CD4-positive, alpha-beta T cell treated with Interleukin-6 at 100 ng/mL for 8 hours (primary cell): ENCODE results near the gene SLCO2A1.

Source experiments
- DNase-seq: peaks from one replicate; pipeline ENCODE4 v3.0.0-alpha.2; 2020; ENCODE audit warnings: mixed read lengths, low spot score

SLCO2A1 gene

DNA sequence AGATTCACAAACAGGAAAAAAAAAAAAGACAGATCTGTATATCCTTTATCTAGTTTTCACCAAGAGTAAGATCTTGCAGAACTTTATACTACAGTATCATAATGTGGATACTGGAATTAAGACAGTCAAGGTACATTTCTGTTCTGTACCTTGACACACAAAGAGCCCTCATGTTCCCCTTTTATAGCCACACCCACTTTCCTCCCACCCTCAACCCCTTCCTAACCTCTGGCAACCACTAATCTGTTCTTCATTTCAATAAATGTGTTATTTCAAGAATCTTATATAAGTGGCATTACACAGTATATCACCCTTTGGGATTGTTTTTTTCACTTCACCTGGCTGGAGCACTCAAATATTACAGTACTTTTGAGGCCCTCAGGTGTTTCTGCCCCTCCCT is 130.4 kb downstream of the SLCO2A1 start:
- no peak for DNase-seq

DNA sequence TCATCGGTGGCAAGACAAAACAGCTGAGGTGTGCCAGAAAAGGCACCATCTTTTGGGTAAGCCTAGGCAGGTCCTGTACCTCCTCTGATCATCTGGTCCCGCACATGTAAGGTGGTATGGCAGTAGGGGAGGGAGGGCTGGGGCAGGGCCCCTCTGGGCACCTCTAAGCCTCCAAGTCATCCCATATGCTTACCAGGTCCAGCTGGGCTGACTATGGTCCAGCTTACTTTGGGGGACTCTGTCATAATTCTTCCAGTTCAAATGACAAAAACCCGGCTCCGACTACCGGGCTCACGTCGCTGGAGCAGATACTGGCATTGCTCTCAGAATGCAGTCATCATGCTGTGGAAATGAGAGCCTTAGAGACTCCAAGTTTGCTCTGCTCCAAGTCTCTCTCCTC is 132.2 kb downstream of the SLCO2A1 start:
- DNase-seq, result no peak

DNA sequence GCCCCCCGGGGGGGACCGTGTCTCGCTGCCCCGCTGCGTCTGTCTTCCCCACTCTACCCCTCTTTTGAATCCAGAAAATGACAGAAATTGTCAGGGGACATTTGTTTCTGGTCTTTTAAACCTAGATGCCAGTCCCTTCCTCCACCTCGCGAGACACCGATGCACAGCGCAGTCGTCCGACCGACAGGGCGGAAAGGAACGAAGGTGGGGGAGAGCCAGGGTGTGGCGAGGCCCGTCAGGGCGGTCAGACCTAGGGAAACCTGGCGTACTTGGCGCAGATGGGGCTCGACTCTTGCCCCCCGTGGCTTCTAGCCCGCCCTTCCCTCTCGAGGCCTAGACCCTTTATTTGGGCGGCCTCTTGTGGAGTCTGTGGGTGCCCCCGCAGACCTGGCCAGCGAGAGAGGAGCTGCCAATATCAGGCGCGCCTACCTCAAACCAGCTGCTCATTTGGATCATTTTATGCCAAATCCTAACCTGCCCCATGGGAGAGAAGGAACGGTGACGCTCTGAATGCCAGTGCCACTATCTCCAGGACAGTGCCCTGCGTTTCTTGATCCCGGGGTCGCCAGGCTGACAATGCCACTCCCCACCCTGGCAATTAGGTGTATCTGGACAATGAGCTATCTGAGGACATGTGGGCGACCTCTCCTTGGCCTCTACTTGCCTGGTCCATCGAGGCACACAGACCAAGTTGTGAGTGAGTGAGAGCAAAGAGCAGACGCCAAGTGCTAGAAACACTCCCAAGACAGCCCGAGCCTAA is 133.5 kb downstream of the SLCO2A1 start:
- no peak for DNase-seq

DNA sequence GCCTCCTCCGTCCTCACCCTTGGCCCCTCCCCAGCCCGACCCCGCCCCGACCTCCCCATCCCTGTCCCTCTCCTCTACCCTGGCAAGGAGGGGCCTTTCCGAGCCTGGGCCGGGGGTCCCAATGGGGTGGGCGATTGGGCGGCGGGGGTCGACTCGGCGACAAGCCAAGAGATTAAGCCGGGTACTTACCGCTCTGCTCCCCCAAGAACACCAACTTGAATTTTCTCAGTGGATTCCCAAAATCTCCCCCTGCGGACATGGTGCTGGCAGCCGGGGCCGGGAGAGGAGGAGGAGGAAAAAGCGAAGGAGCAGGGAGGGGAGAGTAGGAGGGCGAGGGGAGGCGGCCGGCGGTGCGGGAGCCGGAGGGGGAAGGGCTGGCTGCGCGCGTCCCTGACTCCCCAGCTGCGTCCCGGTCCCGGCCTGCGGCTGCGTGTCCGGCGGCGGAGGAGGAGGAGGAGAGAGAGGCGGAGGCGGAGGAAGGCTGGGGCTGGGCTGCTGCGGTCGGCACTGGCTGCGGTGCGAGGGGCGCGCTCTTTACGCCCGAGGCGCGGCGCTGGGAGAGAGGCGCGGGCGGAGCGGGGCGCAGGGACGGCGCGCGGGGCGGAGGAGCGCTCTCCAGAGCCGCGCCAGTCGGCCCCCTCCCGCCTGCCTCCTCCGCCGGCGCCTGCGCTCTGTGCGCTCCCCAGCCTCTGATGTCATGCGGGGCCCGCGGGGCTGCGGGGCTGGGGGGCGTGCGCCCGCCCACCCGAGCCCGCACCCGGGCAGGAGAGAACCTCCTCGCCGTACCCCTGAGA is 134.3 kb downstream of the SLCO2A1 start, which contains the start of gene RAB6B:
TSS of gene RAB6B (minus strand) at position 675 of the 794 bp plus-strand sequence. CDS start at position 259, 416 bp downstream.
- DNase-seq, result no peak

DNA sequence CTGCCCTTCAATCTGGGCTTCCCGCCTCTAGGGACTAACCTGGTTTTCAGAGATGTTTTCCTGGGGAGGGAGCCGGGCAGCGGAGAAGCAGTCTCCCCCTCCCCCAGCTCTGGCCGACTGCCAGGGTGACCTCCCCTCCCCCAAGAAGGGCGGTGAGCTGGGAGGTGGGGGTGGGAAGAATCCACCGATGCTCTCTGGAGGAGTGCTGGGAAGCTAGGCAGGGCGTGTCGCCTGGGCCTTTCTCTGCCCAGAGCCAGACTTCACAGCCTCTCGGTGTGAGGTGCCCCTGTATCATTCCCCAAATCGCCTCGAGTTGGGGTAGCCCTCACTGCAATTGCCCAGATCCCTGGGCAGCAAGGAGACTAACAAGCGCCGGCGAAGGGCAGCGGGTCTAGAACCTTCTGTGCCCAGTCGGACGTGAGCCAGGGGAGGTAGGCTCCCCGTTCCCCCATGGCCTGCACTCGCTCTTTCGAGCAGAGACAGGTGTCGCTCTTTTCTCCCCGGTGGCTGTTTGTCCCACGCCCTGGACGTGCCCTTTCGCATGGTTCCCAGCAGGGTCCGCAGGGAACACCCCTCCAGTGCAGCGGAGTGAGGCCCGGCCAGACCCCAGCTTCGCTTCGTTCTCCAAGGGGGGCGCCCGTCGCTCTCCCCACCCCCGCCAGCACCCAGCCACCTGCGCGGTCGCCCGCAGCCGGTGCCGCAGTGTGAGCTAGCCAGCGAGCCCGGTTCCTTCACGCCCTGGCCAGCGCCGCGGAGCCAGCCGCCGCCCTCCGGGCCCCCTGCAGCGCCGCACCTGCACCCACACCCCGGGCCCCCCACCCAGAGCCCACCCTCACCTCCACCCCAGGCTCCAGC is 135.1 kb downstream of the SLCO2A1 start:
- no peak for DNase-seq

DNA sequence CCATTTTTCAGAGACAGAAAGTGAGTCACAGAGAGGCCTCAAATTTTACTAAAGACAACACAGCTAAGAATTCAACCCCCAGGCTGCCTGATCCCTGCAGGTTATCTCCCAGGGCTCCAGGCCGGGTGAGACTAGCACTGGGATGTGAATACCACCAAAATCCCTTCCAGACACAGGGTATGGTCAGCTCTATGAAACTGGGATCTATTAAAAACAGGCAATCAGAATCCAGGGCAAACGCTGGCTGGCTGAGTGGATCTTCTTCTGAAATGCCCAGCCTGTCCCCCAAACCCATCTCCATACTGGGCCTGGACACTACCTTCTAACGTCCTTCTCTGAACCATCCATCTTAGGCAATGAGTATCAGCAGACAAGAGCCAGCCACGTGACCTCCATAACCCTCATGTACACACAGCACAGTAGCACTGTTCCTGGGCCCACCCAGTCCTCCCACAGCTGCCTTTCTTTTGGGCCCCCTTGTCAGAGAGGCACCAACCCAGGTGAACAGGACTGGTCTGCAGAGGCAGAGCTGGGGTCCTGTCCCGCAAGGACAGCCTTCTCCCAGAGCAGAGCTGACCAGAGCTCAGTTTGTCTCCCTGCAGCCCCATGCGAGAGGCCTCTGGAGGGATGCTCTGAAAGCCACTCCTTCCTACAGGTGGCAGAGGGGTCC is 135.9 kb downstream of the SLCO2A1 start:
- no peak for DNase-seq

DNA sequence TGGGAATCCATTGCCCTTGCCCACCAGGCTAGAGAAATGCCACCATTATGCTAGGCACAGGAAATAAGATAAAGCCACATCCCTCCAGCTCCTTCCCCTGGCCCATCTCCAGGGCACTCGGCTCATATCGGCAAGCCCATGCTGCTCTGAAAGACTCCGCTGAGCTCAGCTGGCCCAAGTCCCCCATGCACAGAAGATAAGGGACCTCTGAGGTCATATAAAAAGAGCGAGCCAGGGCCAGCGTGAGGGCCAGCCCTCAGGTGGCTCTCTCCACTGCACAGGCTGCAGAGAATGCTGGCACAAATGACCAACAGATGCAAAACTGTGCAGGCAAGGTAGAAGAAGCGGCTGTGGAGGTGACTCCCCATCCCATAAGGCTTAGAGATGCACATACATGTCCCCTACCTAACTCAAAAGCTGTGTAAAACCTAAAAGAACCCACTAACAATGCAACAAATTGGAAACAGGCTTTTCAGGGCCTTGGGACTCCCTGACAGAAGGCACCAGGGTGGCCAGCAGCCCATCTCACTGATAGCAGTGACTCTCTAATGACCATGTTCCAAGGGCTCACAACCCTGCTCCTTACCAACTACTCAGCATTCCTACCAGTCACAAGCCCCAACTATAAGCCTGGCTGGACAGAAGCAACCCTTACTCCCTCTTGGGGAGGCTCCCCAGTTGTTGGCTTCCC is 137.0 kb downstream of the SLCO2A1 start:
- no peak for DNase-seq

DNA sequence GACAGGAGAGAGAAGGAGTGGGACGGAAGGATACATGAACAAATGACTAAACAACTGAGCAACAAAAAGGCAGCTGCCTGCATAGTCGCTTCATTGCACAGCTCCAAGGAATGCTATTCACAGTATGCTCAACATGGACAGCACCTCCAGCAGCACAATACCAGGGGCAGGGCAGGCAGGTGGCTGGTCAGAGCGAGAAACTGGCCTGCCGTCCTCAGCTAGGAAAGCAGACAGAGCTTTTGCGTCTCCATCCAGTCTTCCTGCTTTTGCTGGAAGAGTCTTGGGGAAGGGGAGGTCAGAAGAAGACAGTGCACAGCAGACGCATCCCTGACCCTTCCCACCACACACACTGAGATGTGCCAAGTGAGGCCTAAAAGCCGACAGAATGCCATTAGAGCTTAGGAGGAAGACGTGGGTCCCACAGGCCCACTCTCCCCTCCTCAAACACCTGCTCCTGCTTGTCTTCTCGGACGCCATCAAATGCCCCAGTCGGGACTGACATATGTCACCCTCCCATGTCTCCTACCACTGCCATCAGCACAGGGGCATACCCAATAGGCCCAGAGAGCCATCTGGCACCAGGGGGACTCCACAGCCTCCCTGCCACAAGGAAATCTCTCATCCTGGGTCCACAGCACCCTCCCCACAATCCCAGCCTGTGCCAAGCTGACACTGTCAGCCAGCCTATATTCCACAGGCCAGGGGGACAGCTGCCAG is 137.9 kb downstream of the SLCO2A1 start:
- no peak for DNase-seq

DNA sequence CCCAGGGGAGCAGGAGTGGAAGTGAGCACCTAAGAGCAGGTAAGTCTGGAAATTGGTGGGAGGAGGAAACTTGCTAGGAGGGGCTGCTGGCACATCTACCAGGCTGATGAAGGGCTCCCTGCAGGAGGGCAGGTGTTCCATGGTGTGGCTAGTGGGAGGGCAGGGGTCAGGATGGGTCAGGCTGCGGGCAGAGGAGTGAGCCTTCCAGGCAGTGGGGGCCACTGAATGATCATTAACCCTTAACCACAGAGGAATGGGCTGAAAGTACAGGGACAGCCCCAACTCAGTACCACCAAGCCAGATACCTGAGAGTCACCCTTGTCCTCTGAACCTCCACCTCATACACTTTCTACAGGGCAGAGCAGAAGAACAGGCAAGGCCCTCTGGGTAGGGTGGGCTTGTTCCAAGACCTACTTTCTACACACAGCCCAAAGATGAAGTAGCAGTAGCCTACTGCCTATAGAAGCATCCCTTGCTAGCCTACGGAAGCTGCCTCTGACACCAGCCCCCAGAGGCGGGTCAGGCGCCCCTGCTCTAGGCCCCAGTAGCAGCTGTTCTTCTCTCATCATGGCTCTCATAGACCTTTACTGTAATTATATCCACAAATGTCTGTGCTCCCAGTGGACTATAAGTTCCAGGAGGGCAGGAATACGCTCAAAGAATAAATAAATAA is 138.6 kb downstream of the SLCO2A1 start:
- DNase-seq, result no peak

DNA sequence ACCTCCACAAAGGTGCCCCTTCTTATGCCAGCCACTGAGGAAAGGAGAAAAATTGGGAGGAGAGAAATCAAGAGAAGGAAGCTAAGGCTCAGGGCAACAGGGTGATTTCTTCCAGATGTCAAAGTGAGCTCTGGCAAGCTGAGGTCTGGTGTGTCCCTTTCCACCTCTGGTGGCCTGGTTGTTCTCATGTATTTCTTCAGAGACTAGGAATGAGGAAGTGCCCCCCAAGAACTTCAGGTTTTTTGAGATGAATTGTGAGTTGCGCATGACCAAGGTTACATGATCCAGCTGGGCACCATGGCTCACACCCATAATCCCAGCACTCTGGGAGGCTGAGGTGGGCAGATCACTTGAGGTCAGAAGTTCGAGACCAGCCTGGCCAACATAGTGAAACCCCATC is 139.7 kb downstream of the SLCO2A1 start:
- no peak for DNase-seq

DNA sequence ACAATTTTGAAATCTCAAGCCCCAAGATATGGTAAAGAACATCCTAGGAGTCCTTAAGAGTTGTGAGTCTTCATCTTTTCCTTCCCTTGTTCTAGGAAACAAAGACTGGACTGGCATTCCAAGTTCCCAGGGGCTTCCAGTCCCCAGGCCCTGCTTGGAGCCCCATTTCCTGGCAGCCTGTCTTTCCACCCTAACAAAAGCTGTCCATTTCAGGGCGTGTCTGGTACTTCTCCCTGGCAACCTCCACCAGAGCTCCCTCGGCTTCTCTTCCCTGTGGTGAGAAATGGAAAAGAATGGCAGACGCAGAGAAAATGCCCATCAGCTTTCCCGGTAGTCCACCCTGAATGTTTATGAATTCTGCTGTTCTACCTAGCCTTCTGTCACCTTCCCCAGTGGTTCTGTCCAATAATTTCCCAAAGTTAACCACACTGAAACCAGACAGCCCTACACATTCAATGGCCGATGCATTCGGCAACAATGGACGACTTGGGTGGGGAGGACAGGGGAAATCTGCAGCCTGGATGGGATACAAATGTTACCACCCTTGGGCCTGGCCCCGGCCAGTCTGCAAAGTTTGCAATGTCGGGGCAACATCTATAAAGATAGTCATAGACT is 140.9 kb downstream of the SLCO2A1 start:
- DNase-seq, result no peak

DNA sequence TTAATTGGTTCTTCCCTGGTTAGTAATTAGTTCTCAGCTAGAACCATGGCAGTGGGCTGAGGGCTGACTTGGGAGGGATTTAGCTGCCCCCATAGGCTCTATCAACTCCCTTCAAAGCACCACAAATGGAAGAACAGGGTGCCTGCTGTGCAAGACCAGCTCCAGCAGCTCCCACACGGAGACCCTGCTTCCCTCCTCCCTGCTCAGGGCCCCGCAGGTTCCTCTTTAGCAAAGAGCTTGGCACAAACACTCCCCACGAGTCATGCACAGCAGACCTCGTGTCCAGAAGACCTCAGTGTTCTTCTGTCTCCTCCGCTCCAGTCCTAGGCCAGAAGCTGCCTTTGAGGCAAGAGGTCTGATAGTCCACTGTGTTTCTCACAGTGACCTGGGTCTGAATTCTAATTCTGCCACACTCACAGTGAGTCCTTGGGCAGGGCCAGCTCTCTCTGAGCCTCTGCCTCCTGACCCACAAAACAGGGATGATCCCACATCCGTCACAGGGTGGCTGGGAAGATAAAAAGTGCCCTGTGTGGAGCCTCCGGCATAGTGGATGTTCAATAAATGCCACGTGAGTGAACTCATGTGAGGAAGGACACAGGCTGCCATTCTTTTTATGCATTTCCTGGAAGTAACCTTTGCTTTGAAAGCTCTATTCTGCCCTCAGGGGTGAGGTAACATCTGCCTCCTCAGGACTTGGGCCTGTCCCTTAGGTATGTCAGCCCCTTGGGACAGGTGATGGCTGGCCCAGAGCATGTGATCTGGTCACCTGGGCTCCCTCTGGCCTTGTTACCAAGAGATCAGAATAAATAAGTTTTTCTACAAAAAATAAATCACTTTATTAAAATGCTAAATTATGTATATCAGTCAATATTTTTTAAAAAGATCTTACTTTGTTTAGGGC is 141.7 kb downstream of the SLCO2A1 start:
- DNase-seq, result no peak

DNA sequence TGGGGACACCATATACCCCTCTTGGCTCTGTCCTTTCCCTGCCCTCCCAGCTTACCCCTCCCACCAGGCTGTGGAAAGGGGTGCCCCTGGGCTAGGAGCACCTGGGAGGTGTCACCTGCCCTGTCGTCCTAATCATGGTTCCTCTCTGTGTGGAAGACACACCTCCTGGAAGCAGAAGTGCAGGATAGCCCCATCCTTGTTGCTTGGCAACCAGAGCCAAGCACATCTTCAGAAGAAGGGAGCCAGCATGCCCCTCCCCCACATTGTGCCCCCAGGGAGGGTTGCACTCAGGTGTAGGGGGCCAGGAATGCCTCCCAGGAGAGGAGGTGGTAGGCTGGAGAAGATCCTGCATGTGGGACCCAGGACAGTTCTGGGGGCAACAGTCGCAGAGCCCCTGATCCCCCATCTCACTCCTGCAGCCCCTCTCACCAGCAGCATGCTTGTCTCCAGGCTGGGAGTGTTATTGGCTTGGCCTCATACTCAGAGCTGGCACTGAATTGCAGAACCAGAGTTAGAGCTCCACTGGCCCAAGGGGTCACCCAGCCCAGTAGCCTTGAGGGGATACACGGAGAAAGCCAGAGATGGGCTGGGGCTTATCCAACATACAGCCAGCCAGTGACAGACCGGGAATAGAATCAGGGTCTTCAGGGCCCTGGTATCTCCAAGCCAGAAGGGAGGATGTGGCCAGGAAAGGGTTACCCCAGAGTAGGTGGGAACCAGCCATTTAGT is 142.5 kb downstream of the SLCO2A1 start:
- no peak for DNase-seq

DNA sequence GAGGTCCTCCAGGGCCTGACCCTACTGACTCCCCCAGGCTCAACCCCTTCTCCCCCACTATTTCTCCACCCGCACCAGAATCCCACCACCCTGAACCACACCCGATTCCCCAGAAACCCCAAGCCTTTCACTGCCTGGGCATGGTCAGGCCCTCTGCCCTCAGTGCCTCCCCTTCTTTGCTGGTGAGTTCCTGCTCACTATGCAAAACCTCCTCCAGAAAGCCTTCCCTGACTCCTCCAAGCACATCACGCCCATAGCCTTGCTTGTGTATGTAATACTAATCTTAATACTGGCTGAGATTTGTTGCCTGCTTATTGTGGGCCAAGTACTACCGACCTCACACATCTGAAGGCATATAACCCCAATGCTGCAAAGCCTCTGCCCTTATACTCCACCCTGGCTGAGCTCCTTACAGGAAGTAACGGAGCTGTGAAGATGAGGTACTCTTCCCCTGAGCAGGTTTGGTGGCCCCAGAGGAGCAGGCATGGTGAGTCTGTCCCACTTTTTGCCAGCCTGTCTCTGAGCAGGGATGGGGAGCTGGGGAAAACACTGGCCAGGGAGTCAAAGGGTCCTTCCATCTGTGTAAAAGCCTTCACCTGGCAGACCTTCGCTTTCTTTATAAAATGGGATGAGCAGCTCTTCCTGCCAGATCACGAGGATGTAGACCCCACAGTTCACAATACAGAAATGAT is 143.5 kb downstream of the SLCO2A1 start:
- DNase-seq, result no peak

DNA sequence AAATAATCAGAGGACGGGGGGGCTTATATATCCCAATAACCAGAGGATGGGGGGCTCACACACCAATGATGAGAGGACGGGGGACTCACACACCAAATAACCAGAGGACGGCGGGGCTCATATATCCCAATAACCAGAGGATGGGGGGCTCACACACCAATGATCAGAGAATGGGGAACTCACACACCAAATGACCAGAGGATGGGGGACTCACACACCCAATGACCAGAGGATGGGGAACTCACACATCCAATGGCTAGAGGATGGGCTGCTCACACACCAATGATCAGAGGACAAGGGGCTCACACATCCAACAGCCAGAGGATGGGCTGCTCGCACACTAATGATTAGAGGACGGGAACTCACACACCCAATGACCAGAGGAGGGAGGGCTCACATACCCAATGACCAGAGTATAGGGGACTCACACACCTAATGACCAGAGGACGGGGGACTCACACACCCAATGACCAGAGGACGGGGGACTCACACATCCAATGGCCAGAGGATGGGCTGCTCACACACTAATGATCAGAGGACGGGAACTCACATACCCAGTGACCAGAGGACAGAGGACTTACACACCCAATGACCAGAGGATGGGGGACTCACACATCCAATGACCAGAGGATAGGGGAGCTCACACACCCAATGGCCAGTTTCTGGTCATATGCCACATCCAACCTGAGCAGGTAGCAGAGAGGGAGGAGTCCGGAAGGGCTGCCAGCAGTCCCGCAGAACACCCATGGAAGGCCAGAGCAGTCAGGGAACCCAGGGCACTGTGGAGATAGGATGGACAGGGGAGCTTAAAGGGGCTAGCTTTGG is 144.6 kb downstream of the SLCO2A1 start:
- DNase-seq, result no peak
